ENCODE results near the gene DLEC1. TPM values are rescaled to one million over a fixed set of nuclear protein-coding genes. Genes with fewer than 3 reads are reported as not detected.

The DLEC1 gene
- total RNA-seq, 1 donor, result under 0.01 TPM

DNA sequence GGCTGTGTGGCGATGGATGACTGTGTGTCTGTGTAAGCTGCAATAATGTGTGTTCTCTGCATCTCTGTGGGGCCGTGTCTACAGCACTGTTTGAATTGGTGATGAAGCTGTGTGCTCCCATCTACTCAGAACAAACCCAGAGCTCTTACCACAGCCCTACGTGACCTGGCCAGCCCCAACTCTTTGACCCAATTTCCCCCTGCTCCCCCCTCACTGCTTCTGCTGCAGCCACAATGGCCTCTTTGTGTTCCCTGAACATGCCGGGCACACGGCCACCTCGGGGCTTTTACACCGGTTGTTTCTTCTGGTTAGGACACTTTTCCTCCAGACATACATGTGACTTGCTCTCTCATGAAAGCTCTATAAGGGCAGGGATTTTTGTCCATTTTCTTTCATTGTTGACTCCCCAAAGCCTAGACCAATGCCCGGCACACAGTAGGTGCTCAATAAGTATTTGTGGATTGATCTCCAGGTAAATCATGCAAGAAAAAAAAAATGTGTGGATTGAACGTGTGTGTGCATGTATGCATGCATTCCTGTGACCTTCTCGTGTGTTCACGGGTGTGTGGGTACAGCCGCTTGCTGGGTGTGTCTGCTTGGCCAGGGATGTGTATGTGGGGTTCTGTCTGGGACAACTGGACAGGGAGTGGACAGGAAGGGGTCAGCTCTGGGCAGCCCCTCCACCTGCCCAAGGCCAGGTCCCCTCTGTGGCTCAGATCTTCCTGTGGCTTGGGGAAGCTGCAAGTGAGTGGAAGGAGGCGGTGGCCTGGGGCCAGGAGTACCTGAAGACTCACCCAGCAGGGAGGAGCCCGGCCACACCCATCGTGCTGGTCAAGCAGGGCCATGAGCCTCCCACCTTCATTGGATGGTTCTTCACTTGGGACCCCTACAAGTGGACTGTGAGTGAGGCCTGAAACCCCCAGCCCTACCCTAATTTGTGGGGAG is 33.7 kb upstream of the DLEC1 start:
- no peaks in the 10 kb centered on the region for H3K27me3 ChIP-seq (ENCODE audit: insufficient read depth, low read length)
- H3K36me3 ChIP-seq (ENCODE audit: insufficient read depth, low read length), result peaks cover 13% of the 10 kb centered on the region
- no peaks in the 10 kb centered on the region for H3K79me2 ChIP-seq (ENCODE audit: insufficient read depth, low read length)
- peaks cover 6% of the 10 kb centered on the region for H4K20me1 ChIP-seq (ENCODE audit: insufficient read depth, low read length)
- no peak overlapping the region for H3K27ac ChIP-seq (ENCODE audit: low read depth, low read length)
- H3K9me3 ChIP-seq (ENCODE audit: low read depth, low read length), result no peaks in the 10 kb centered on the region
- DNase-seq (ENCODE audit: insufficient read length, low spot score, missing footprints), result peak; percentile 58
- no peak overlapping the region for H3K4me2 ChIP-seq (ENCODE audit: insufficient read depth, low read length)
- H3K4me1 ChIP-seq (ENCODE audit: insufficient read depth, low read length), result no peaks in the 10 kb centered on the region
- no peak overlapping the region for H3K4me3 ChIP-seq (ENCODE audit: insufficient read depth, low read length)
- no peak overlapping the region for H2AFZ ChIP-seq (ENCODE audit: low read length)
- TF ChIP-seq CTCF (IDR thresholded peaks at IDR 0.05; ENCODE audit: extremely low read depth, low read depth, low read length), result no peak

DNA sequence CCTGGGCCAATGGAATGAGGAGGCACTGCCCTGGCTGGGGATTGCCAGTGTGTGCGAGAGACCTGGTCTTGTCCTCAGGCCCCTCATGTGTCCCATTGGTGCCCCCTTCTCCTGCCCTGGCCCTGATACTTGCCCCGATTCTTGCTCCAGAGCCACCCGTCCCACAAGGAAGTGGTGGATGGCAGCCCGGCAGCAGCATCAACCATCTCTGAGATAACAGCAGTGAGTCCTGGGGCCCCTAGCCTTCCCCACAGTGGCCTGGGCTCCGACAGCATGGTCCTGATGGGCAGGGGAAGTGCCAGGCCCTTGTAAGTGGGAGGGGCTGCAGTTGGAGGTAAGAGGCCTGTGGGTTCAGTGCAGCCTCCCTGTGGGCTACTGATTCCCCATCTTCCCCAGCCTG is 33.0 kb upstream of the DLEC1 start:
- Histone ChIP-seq H3K9me3 (ENCODE audit: low read depth, low read length) (no peaks in the 10 kb centered on the region), H3K79me2 (ENCODE audit: insufficient read depth, low read length) (no peaks in the 10 kb centered on the region), H3K27ac (ENCODE audit: low read depth, low read length) (no peak overlapping the region), H4K20me1 (ENCODE audit: insufficient read depth, low read length) (peaks cover 6% of the 10 kb centered on the region), H3K27me3 (ENCODE audit: insufficient read depth, low read length) (no peaks in the 10 kb centered on the region), H3K36me3 (ENCODE audit: insufficient read depth, low read length) (peaks cover 13% of the 10 kb centered on the region), H3K4me2 (ENCODE audit: insufficient read depth, low read length) (no peak overlapping the region), H3K4me1 (ENCODE audit: insufficient read depth, low read length) (no peaks in the 10 kb centered on the region), H3K4me3 (ENCODE audit: insufficient read depth, low read length) (no peak overlapping the region), H2AFZ (ENCODE audit: low read length) (no peak overlapping the region)
- no peak for TF ChIP-seq CTCF (IDR thresholded peaks at IDR 0.05; ENCODE audit: extremely low read depth, low read depth, low read length)
- DNase-seq (ENCODE audit: insufficient read length, low spot score, missing footprints), result peak; percentile 47

DNA sequence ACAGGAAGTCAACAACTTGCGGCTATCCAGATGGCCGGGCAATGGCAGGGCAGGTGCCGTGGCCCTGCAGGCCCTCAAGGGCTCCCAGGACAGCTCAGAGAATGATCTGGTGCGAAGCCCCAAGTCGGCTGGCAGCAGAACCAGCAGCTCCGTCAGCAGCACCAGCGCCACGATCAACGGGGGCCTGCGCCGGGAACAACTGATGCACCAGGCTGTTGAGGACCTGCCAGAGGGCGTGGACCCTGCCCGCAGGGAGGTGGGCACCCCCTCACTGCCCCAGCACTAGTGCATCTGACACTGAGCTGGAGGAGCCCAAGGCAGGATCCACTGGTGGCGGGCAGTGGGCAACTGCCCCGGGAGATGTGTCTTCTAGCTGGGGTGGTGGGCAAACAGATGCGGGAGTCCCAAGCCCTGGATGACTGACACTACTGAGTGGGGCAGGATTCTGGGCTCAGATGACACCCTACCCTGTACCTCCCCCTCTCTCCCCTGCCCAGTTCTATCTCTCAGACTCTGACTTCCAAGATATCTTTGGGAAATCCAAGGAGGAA is 32.5 kb upstream of the DLEC1 start:
- Histone ChIP-seq H3K27me3 (ENCODE audit: insufficient read depth, low read length) (no peaks in the 10 kb centered on the region), H3K36me3 (ENCODE audit: insufficient read depth, low read length) (peaks cover 13% of the 10 kb centered on the region), H3K27ac (ENCODE audit: low read depth, low read length) (no peak overlapping the region), H3K4me1 (ENCODE audit: insufficient read depth, low read length) (no peaks in the 10 kb centered on the region), H3K9me3 (ENCODE audit: low read depth, low read length) (no peaks in the 10 kb centered on the region), H4K20me1 (ENCODE audit: insufficient read depth, low read length) (peaks cover 6% of the 10 kb centered on the region), H3K79me2 (ENCODE audit: insufficient read depth, low read length) (no peaks in the 10 kb centered on the region), H3K4me2 (ENCODE audit: insufficient read depth, low read length) (no peak overlapping the region), H2AFZ (ENCODE audit: low read length) (no peak overlapping the region), H3K4me3 (ENCODE audit: insufficient read depth, low read length) (no peak overlapping the region)
- peak; percentile 75 for DNase-seq (ENCODE audit: insufficient read length, low spot score, missing footprints)
- TF ChIP-seq CTCF (IDR thresholded peaks at IDR 0.05; ENCODE audit: extremely low read depth, low read depth, low read length), result no peak

DNA sequence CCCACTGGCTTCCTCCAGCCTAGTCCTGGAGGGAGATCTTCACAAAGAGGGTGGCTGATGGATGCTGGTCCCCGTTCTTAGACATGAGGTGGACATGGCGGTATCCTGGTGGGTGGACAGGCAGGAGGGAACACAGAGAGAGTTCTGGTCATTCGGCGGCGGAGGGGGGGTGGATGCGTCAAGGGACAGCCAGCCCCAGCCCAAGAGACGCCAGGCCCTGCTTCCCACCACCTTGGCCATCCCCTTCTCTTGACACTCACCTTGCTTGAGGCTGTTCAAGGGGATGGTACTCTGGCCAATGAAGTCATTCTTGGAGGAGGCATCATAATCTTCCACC is 31.3 kb upstream of the DLEC1 start:
- no peak overlapping the region for H2AFZ ChIP-seq (ENCODE audit: low read length)
- H3K4me3 ChIP-seq (ENCODE audit: insufficient read depth, low read length), result no peak overlapping the region
- no peaks in the 10 kb centered on the region for H3K4me1 ChIP-seq (ENCODE audit: insufficient read depth, low read length)
- H3K9me3 ChIP-seq (ENCODE audit: low read depth, low read length), result no peaks in the 10 kb centered on the region
- peak; percentile 54 for DNase-seq (ENCODE audit: insufficient read length, low spot score, missing footprints)
- peaks cover 6% of the 10 kb centered on the region for H4K20me1 ChIP-seq (ENCODE audit: insufficient read depth, low read length)
- H3K27me3 ChIP-seq (ENCODE audit: insufficient read depth, low read length), result no peaks in the 10 kb centered on the region
- H3K27ac ChIP-seq (ENCODE audit: low read depth, low read length), result no peak overlapping the region
- TF ChIP-seq CTCF (IDR thresholded peaks at IDR 0.05; ENCODE audit: extremely low read depth, low read depth, low read length), result no peak
- H3K36me3 ChIP-seq (ENCODE audit: insufficient read depth, low read length), result peaks cover 13% of the 10 kb centered on the region
- H3K4me2 ChIP-seq (ENCODE audit: insufficient read depth, low read length), result no peak overlapping the region
- H3K79me2 ChIP-seq (ENCODE audit: insufficient read depth, low read length), result no peaks in the 10 kb centered on the region
